NCI-H748 (cell line): ENCODE data around the gene MSL2.
"Not testable (repeated sequence)": the region's sequence is repeated elsewhere in the genome, so short reads cannot be mapped to it uniquely, and the experiment has no call there.

Source experiments
- DNase-seq: peaks from one replicate; lab custom pipeline; 2025; ENCODE audit not compliant: unreplicated experiment; lab: John Stamatoyannopoulos, UW

The MSL2 gene

DNA sequence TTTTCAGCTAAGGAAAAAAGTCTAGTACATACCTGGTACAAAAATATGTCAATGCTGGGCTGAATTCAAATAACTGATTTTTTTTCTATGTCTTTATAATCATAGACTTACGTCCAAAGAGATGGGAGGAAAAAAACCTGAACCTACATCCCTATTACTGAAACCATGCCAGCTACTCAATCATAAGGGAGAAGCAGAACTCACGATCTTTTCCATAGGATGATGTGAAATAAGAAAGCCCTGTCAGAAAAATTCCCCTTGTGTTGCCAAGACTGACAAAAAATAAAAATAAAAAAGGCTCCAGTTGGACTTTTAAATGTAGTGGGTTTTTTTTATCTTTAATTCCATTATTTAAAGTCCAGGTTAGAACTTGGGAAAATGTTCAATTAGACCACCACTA is 3.3 kb downstream of the MSL2 start:
- no peak for DNase-seq

GRCh38 chr3:136192195-136192594 is 3.9 kb downstream of the MSL2 start:
- DNase-seq: not testable (repeated sequence)

- DNase-seq: no peak
These were observed 6.1 kb downstream of the MSL2 start for GRCh38 chr3:136189859-136190617.

GRCh38 chr3:136189043-136189442 is 7.1 kb downstream of the MSL2 start:
- no peak for DNase-seq

GRCh38 chr3:136187868-136188267 is 8.3 kb downstream of the MSL2 start:
- DNase-seq: no peak

DNA sequence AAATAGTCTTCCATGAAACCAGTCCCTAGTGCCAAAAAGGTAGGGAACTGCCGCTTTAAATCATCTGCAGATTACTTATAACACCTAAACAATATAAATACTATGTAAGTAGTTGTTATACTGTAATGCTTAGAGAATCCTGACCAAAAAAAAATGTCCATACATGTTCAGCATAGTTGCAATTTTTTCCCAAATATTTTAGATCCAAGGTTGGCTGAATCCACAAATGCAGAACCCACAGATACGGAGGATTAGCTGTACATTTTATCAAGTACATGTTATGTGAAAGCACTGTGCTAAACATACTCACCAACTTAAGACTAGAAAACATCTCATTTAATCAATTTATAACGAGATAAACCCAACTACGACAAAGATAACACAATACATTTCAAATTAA is 9.3 kb downstream of the MSL2 start:
- DNase-seq: no peak

DNA sequence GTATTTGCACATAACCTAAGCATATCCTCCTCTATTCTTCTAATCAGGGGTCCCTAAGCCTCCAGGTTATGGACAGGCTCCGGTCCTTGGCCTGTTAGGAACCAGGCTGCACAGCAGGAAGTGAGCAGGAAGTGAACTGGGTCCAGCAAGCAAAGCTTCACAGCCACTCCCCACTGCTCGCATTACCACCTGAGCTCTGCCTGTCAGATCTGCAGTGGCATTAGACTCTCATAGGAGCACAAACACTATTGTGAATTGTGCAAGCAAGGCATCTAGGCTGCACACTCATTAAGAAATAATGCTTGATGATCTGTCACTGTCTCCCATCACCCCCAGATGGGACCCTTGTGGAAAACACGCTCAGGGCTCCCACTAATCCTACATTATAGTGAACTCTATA is 9.8 kb downstream of the MSL2 start:
- peak; percentile 15 for DNase-seq

GRCh38 chr3:136184703-136185102 is 11.4 kb downstream of the MSL2 start:
- DNase-seq: no peak

- no peak for DNase-seq
These were observed 14.4 kb downstream of the MSL2 start for GRCh38 chr3:136181741-136182140.

- no peak for DNase-seq
These were observed 18.3 kb downstream of the MSL2 start for GRCh38 chr3:136177876-136178275.

GRCh38 chr3:136173939-136174490 is 22.1 kb downstream of the MSL2 start:
- DNase-seq: no peak

GRCh38 chr3:136171097-136171542 is 25.0 kb downstream of the MSL2 start:
- DNase-seq: no peak

DNA sequence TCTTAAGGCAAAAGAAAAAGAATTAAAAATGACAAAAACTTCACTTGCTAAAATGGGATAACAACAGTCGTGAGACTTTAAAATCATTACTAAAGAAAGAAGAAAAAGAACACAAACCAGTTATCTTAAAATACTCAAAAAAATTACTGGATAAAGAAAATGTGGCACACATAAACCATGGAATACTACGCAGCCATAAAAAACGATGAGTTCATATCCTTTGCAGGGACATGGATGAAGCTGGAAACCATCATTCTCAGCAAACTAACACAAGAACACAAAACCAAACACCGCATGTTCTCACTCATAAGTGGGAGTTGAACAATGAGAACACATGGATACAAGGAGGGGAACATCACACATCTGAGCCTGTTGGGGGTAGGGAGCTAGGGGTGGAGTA is 27.9 kb downstream of the MSL2 start:
- DNase-seq: not testable (repeated sequence)

- DNase-seq: peak; percentile 16
These were observed 29.6 kb downstream of the MSL2 start for GRCh38 chr3:136166507-136166906.

GRCh38 chr3:136163607-136164006 is 32.5 kb downstream of the MSL2 start:
- not testable (repeated sequence) for DNase-seq

DNA sequence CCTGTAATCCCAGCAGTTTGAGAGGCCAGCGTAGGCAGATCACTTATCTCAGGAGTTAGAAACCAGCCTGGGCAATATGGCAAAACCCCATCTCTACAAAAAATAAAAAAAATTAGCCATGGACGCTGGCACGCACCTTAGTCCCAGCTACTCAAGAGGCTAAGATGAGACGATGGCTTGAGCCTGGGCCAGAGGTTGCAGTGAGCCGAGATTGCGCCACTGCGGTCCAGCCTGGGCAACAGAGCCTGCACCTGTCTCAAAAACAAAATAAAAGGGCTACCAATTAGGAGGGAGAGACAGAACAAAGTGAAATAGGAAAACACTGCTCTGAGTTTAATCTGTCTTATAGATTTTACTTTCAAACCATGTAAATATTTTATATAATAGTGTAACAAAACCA is 33.8 kb downstream of the MSL2 start:
- DNase-seq: no peak

- DNase-seq: no peak
These were observed 34.6 kb downstream of the MSL2 start for GRCh38 chr3:136161516-136161915.

DNA sequence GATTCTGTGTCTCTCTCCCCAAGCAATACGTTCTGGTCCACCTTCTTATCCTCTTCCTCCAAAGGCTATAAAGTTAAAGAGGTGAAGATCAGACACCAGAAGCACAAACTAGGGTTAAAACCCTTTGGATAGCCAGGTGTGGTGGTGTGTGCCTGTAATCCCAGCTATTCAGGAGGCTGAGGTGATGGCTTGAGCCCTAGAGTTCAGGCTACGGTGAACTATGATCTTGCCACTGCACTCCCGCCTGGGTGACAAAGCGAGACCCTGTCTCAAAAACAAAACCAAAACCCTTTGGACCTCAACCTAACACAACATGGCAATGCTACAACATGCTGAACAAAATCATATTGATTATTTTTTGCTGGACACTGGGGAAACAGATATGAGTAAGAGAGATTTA is 43.2 kb downstream of the MSL2 start:
- DNase-seq: no peak

DNA sequence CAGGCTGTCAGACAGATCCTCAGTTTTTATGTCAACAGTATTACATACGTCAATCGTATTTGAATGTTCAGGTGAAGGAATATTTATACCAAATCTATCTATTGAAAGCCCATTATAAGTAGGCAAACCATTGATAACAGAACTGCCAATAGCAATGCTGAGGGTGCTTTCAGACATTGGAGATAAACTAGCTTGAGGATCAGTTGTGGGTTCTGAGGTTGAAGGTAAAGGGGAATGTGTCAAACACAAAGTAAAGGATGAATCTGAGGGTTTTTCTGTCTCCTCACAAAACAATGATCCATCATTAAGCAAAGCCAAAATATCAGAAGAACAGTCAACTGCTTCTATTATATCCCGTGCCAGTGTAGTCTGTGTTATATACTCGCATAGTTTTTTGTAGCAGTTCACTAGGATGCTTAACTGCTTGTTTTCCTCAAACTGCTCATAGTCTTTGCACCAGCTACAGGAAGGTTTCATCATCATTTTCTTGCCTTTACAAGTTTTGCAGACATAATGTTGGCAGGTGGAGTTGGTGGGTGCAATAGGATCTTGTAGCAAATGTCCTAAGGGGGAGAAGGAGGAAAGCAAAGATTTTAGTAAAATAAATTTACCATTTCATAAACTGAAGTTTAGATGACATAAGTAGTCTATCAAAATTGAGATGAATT is 43.8 kb downstream of the MSL2 start:
- no peak for DNase-seq

- DNase-seq: no peak
These were observed 44.9 kb downstream of the MSL2 start for GRCh38 chr3:136151219-136151618.

- no peak for DNase-seq
These were observed 46.5 kb downstream of the MSL2 start for GRCh38 chr3:136149667-136150066.

GRCh38 chr3:136146981-136147729 is 49.0 kb downstream of the MSL2 start:
- DNase-seq: no peak
